Left ventricle myocardium superior (tissue), 1 donor: ENCODE results near the gene PSMD4. TPM values are rescaled to one million over a fixed set of nuclear protein-coding genes. Genes with fewer than 3 reads are reported as not detected.
"Not testable (repeated sequence)": the region's sequence is repeated elsewhere in the genome, so short reads cannot be mapped to it uniquely, and the experiment has no call there.

Experiments used
- ATAC-seq: fragments of 200-7000 bp; cut with Tn5 transposase; one replicate; pipeline ENCODE4 v1.9.1; 2020; ENCODE audit warnings: mild to moderate bottlenecking, moderate library complexity
- DNase-seq: peaks from one replicate; pipeline ENCODE4 v3.0.0-alpha.2; 2020
- intact Hi-C: fragments of 100-400 bp; cut with micrococcal nuclease; formaldehyde crosslinking; loops from one replicate; pipeline ENCODE4 v1.11.0; 2022
- long read RNA-seq: library from polyadenylated mRNA; unstranded; transcript quantifications from one replicate; pipeline ENCODE4 v2.0.0, GENCODE V29; 2021
- total RNA-seq: library from RNA; stranded (reverse); fragmentation: NEBNext Ultra II Directional; extraction: Animal tissue kit (Norgen Biotek cat#: 25700); gene quantifications from one replicate; pipeline ENCODE4 v1.2.1, GENCODE V29; 2021
- donor health status: DM: no; HTN: yes; CAD: no; lungs with severe emphysema.

The PSMD4 gene
- total RNA-seq = 149 TPM
- long read RNA-seq, transcript PSMD4-201 (10 exons, 1,333 nt) = minor isoform, 21 of 332 reads
- long read RNA-seq, transcript PSMD4-202 (10 exons, 1,350 nt) = major isoform, 267 of 332 reads
- long read RNA-seq, partial matches to known transcripts = 11 of 332 reads
- long read RNA-seq, other reads (novel, unspliced or antisense) = 33 of 332 reads

GRCh38 chr1:151254217-151255213 lies at the start of gene PSMD4:
TSS of gene PSMD4 (plus strand) at chr1:151254734. CDS start at chr1:151254783, 49 bp downstream.
- intact Hi-C loops = loop anchor here (5.0 kb wide), 1 partner anchor 62 kb away; the partner anchor contains the start of gene VPS72
- peak; percentile 94 for DNase-seq
- ATAC-seq = peak; percentile 99

DNA sequence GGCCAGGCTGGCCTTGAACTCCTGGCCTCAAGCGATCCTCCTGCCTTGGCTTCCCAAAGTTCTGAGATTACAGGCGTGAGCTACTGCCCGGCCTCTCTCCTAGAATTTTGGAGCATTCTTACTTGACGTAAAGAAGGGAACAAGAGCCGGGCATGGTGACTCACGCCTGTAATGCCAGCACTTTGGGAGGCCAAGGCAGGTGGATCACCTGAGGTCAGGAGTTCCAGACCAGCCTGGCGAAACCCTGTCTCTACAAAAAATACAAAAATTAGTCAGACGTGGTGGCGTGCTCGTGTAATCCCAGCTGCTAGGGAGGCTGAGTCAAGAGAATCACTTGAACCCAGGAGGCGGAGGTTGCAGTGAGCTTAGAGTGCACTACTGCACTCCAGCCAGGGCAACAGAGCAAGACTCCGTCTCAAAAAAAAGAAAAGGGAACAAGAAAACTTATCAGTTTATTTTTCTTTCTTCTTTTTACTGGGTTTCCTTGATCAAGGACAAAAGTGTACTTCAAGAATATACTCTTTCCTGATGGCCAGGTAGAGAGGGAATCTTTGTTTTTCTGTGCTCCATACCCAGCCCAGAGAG lies 49.1 kb upstream of the PSMD4 start:
- intact Hi-C loops, DNase-seq, ATAC-seq: not testable (repeated sequence)

DNA sequence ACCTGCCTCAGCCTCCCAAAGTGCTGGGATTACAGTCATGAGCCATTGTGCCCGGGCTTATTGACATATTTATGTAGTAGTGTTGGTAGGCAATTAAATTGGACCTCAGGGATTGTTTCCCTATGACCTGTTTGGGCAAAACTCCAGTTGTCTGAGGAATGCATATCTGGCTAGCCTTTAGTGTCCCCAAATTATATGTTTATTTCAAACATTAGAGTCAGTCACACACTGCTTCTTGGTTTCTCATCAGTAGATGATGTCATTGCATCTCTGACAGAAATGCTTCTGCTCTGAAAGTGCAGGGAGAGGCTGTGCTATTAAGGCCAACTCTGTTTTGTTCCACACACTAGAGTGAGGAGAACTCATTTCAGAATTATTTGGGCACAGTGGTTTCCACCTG lies 43.7 kb upstream of the PSMD4 start:
- DNase-seq (no peak), ATAC-seq (no peak)
- intact Hi-C loops = no loop called here

DNA sequence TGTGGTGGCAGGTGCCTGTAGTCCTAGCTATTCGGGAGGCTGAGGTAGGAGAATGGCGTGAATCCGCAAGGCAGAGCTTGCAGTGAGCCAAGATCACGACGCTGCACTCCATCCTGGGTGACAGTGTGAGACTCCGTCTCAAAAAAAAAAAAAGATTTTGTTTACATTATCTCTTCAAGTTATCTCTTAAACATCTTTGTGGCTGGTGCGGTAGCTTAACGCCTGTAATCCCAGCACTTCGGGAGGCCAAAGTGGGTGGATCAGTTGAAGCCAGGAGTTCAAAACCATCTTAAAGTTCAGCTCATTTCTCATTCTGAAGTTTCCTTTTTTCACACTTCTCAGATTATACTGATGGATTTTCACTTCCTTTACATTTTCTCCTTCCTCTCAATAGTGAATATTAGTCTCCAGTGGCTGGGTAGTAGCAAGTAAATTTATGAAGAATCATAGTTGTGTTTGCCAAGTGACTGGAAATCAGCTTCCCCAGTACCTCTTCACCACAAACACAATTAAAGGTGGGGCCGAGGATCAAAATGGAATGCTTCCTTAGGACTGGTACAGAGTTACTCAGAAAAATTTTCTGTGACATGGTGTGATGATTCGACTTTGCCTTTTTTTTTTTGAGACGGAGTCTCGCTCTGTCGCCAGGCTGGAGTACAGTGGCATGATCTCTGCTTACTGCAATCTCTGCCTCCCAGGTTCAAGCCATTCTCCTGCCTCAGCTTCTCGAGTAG lies 42.4 kb upstream of the PSMD4 start:
- DNase-seq (no peak), ATAC-seq (no peak)
- intact Hi-C loops = no loop called here

DNA sequence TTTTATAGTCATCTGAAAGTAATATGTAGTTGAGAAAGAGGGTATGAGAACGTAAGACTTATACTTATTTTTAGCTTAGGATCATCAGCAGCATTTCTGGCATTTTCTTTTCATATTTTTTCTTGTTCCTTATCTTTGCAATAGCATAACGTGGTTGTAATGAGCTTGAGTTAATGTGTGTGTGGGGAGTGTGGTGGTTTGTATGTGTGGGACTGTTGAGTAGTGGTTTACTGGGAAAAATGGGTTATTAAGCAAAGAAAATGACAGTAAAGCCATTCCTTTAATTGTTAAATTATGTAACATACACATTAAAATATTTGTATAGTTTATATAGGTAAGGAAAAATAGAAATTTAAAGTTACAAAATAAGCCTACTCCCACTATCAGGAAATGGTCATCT lies 41.0 kb upstream of the PSMD4 start:
- intact Hi-C loops = no loop called here
- ATAC-seq = no peak
- no peak for DNase-seq

GRCh38 chr1:151221616-151222015 lies 32.9 kb upstream of the PSMD4 start:
- intact Hi-C loops = no loop called here
- DNase-seq (no peak), ATAC-seq (no peak)

GRCh38 chr1:151222130-151222529 lies 32.4 kb upstream of the PSMD4 start:
- ATAC-seq (peak; percentile 75), DNase-seq (no peak)
- intact Hi-C loops = no loop called here

- intact Hi-C loops = no loop called here
- DNase-seq (no peak), ATAC-seq (no peak)
Observed at GRCh38 chr1:151235235-151235634, 19.3 kb upstream of the PSMD4 start.

- DNase-seq = no peak
- intact Hi-C loops = no loop called here
- no peak for ATAC-seq
Observed at GRCh38 chr1:151237678-151238466, 16.7 kb upstream of the PSMD4 start.

DNA sequence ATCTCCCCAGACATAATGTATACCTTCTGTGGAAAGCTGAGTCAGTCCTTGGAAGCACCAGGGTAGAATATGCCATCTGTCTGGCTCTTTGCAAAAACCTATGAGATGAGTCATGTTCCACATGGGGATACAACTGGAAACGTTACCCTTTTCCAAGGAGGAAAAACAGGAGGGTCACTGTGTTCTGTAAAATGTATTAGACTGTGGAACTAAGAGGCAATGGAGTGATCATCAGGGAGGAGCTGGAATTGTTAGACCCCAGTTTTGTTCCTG lies 16.1 kb upstream of the PSMD4 start:
- ATAC-seq (no peak), DNase-seq (no peak)
- intact Hi-C loops = no loop called here

- no peak for ATAC-seq
- intact Hi-C loops = no loop called here
- DNase-seq = no peak
Observed at GRCh38 chr1:151242442-151242841, 12.1 kb upstream of the PSMD4 start.

DNA sequence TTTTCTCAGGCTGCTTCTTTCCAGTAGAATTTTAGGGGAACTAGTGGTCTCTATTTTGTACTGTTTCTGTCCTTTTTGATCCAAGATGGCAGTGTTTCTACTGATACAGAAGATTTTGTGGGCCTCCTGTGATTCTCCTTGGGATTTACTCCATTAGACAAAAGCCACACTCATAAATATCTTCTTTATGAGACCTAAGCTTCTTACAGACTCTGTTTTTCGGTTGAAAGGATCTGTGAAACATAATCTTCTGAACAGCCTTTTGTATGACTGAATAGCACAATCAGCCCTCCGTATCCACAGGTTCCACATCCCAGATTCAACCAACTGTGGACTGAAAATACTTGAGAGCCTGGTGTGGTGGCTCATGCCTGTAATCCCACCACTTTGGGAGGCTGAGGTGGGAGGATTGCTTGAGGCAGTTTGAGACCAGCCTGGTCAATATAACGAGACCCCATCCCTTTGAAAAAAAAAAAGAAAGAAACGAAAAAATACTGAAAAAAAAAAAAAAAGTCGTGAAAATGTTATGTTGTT lies 10.8 kb upstream of the PSMD4 start:
- intact Hi-C loops = no loop called here

DNA sequence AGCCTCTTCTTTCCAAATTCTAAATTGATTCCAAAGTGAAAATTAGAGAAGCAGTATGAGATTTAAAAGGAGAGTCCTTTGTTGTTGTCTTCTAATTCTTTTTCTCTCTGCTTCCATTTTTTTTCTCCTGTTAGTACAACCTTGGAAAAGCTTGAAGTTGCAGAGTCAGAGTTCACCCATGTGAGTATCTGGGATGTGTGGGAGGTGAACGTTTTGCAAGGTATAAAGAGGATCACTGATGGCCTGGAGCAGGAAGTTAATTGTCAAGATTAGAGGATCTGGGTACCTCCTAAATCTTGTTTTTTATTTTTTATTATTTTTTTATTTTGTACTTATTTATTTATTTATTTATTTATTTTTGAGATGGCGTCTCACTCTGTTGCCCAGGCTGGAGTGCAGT lies 7.7 kb upstream of the PSMD4 start:
- ATAC-seq = no peak
- no peak for DNase-seq
- intact Hi-C loops = no loop called here

More for the DNA sequence above, 10.8 kb upstream of the PSMD4 start:
- ATAC-seq = no peak
- DNase-seq = no peak

DNA sequence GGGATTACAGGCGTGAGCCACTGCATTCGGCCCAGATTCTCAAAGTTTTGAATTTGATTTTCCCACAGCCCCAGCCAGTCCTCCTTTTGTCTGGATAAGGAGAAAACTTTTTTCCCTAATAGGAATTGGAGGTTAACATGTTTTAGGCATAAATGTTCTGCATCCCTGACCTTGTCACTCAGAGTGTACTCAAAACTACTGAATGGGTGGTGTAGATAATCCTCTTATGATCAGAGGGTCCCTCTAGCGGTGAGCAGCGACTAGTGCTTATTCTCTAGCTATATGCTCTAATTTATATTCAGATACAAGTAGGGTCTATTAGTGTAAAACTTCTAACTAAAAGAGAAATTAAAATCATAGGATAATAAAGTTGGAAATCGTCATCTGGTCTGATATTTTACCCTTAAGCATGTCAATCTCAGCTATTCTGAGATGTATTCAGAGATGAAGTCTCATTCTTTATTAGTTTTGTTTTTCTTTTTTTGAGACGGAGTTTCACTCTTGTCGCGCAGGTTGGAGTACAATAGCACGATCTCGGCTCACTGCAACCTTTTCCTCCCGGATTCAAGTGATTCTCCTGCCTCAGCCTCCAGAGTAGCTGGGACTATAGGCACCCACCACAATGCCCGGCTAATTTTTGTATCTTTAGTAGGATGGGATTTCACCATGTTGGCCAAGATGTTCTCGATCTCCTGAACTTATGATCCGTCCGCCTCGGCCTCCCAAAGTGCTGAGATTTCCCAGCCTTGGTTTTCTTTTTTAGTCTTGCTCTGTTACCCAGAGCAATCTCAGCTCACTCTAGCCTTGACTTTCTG lies 2.7 kb upstream of the PSMD4 start:
- ATAC-seq (peak; percentile 30), DNase-seq (peak; percentile 57)
- intact Hi-C loops = loop anchor here (5.0 kb wide), 1 partner anchor 60 kb away; the partner anchor contains the start of gene VPS72

- ATAC-seq = no peak
- DNase-seq = no peak
- intact Hi-C loops = no loop called here
Observed at GRCh38 chr1:151255381-151255780, 847 bp downstream of the PSMD4 start.

DNA sequence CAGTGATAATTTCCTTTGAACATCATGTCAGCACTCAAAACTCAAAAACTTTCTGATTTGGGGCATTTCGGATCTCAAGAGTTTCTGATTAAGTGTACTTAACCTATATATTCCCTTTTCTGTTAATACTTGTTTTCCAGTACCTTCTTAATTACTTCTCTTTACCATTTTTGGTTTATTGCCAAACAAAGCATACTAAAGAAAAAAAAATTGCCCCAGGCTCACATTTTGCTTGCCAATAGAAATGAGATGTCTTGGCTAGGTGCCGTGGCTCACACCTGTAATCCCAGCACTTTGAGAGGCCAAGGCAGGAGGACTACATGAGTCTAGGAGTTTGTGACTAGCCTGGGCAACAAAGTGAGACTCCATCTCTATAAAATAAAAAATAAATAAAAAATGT lies 4.8 kb downstream of the PSMD4 start:
- DNase-seq = no peak
- intact Hi-C loops = no loop called here
- ATAC-seq = no peak

- intact Hi-C loops = no loop called here
- DNase-seq (no peak), ATAC-seq (no peak)
Observed at GRCh38 chr1:151265446-151266236, 11.1 kb downstream of the PSMD4 start.
